ENCODE measurements around the gene SLC25A23. TPM values are rescaled to one million over a fixed set of nuclear protein-coding genes. Genes with fewer than 3 reads are reported as not detected.

The SLC25A23 gene
- total RNA-seq, 4 donors from 2014 or later, result 111 to 328 (median 240) TPM

DNA sequence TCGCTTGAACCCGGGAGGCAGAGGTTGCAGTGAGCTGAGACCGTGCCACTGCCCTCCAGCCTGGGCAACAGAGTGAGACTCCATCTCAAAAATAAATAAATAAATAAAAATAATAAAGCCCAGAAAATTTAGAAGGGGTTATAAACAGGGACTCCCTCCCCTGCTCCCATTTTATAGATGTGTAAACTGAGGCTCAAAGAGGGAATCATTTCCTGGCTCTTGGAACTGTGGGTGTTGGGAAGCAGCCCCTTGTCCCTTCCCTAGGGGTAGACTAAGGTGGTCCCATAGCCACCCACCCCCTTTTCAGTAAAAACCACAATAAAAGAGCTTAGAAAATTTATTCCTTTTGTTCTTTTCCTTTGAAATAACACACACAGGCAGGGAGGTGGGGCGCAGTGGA lies 19.8 kb downstream of the SLC25A23 start:
- Histone ChIP-seq H3K27me3 (no peaks in the 10 kb centered on the region), H3K4me3 (no peak overlapping the region), H3K27ac (no peak overlapping the region), H3K4me1 (no peaks in the 10 kb centered on the region), H3K36me3 (peaks cover 0 to 46% of the 10 kb centered on the region in 2 donors), H3K9me3 (no peaks in the 10 kb centered on the region)
- no peak for ATAC-seq
- TF ChIP-seq EP300 (IDR thresholded peaks at IDR 0.05) (no peak), POLR2AphosphoS5 (IDR thresholded peaks at IDR 0.05) (no peak), POLR2A (IDR thresholded peaks at IDR 0.05) (no peak)
- TF ChIP-seq, protein P1, sequence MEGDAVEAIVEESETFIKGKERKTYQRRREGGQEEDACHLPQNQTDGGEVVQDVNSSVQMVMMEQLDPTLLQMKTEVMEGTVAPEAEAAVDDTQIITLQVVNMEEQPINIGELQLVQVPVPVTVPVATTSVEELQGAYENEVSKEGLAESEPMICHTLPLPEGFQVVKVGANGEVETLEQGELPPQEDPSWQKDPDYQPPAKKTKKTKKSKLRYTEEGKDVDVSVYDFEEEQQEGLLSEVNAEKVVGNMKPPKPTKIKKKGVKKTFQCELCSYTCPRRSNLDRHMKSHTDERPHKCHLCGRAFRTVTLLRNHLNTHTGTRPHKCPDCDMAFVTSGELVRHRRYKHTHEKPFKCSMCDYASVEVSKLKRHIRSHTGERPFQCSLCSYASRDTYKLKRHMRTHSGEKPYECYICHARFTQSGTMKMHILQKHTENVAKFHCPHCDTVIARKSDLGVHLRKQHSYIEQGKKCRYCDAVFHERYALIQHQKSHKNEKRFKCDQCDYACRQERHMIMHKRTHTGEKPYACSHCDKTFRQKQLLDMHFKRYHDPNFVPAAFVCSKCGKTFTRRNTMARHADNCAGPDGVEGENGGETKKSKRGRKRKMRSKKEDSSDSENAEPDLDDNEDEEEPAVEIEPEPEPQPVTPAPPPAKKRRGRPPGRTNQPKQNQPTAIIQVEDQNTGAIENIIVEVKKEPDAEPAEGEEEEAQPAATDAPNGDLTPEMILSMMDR (IDR thresholded peaks at IDR 0.05), result no peak
- WGBS, 2 donors (ENCODE audit: low coverage in 1 of 2), result 89 to 100% methylated on average over 3 of the region's 4 CpGs

DNA sequence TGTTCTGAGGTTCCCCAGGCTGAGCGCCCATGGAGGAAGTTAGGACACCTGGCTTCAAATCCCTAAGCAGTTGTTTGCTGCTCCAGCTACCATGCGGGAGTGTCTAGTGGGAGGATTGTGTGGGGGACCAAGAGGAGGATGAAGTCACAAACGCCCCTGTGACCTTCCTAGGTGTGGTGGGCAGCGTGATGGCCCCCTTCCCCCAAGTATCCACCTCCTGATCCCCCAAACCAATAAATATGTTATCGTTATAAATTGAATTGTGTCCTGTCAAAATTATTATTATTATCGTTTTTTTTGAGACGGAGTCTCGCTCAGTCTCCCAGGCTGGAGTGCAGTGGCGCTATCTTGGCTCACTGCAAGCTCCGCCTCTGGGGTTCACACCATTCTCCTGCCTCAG lies 25.9 kb downstream of the SLC25A23 start, which contains the start of gene SLC25A41:
Gene SLC25A41, minus strand, starts transcription at position 101 of the 400 bp plus-strand sequence. Its CDS starts 70 bp downstream, at position 31.
- 86 to 91% methylated on average over 7 to 8 of the region's 10 CpGs for WGBS, 2 donors (ENCODE audit: low coverage in 1 of 2)
- ATAC-seq, result no peak

DNA sequence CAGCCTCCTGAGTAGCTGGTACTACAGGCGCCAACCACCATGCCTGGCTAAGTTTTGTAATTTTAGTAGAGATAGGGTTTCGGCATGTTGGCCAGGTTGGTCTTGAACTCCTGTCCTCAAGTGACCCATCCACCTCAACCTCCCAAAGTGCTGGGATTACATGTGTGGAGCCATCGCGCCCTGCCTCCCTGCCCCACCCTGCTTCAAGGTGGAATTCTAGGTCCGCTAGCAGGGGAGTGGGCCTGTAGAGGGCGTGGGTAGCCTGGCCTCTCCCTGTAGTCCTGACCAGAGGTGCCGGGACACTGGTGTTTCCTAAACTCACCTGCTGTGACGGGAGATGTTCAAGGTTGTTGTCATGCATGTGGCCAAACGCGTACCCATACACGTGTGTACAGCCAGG lies 26.4 kb downstream of the SLC25A23 start:
- Histone ChIP-seq H3K9me3 (no peaks in the 10 kb centered on the region), H3K4me1 (no peaks in the 10 kb centered on the region), H3K27me3 (no peaks in the 10 kb centered on the region), H3K27ac (no peak overlapping the region), H3K4me3 (no peak overlapping the region), H3K36me3 (peaks cover 0 to 24% of the 10 kb centered on the region in 2 donors)
- WGBS, 2 donors (ENCODE audit: low coverage in 1 of 2), result 70 to 100% methylated on average over 1 to 2 of the region's 11 CpGs
- no peak for TF ChIP-seq POLR2A (IDR thresholded peaks at IDR 0.05)
- no peak for TF ChIP-seq POLR2AphosphoS5 (IDR thresholded peaks at IDR 0.05)
- no peak for TF ChIP-seq EP300 (IDR thresholded peaks at IDR 0.05)
- TF ChIP-seq, protein P1 (IDR thresholded peaks at IDR 0.05), result no peak
- no peak for ATAC-seq

More for the DNA sequence above, 25.9 kb downstream of the SLC25A23 start, which contains the start of gene SLC25A41:
- Histone ChIP-seq H3K27me3 (no peaks in the 10 kb centered on the region), H3K4me3 (no peak within 1 kb of the TSS), H3K4me1 (no peaks in the 10 kb centered on the region), H3K27ac (no peak within 1 kb of the TSS), H3K36me3 (peaks cover 0 to 24% of the 10 kb centered on the region in 2 donors), H3K9me3 (no peaks in the 10 kb centered on the region)
- TF ChIP-seq, protein P1 (IDR thresholded peaks at IDR 0.05), result no peak
- TF ChIP-seq POLR2AphosphoS5 (IDR thresholded peaks at IDR 0.05) (no peak), POLR2A (IDR thresholded peaks at IDR 0.05) (no peak), EP300 (IDR thresholded peaks at IDR 0.05) (no peak)

DNA sequence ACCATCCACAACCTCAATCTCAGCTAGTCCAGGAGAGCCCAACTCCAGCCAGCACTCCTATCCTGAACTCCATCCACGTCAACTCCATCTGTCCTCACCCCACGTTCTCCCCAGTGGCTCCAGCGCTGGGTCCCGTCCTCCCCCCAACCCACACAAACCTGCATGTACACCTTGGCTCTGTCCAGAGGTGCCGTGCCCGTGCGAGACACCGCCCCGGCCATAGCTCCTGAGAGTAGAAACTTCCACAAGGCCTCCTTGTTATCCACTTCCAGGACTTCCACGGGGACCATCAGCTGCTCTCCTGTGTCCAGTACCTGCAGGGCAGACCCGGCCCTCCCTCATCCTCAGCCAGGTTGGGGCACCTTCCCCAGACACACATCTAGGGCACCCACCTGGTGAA lies 27.7 kb downstream of the SLC25A23 start:
- 83 to 86% methylated on average over 6 to 7 of the region's 11 CpGs for WGBS, 2 donors (ENCODE audit: low coverage in 1 of 2)
- H3K4me1 ChIP-seq, result no peaks in the 10 kb centered on the region
- no peak for ATAC-seq

More for the DNA sequence above, 27.7 kb downstream of the SLC25A23 start:
- Histone ChIP-seq H3K4me3 (no peak overlapping the region), H3K27me3 (no peaks in the 10 kb centered on the region), H3K27ac (no peak overlapping the region), H3K9me3 (no peaks in the 10 kb centered on the region), H3K36me3 (peaks cover 0 to 21% of the 10 kb centered on the region in 2 donors)
- no peak for TF ChIP-seq EP300 (IDR thresholded peaks at IDR 0.05)
- no peak for TF ChIP-seq POLR2A (IDR thresholded peaks at IDR 0.05)
- TF ChIP-seq, protein P1 (IDR thresholded peaks at IDR 0.05), result no peak
- TF ChIP-seq POLR2AphosphoS5 (IDR thresholded peaks at IDR 0.05), result no peak
